Ascending aorta (tissue), 2 donors: ENCODE measurements around the gene SPIRE2. TPM values are rescaled to one million over a fixed set of nuclear protein-coding genes. Genes with fewer than 3 reads are reported as not detected.
"Not testable (repeated sequence)": the region's sequence is repeated elsewhere in the genome, so short reads cannot be mapped to it uniquely, and the experiment has no call there.

Source experiments
- DNase-seq, 2 donors: peaks; one replicate each; pipeline ENCODE4 v3.0.0-alpha.2; 2019; ENCODE audit warnings: low spot score in 2 of 2
- H3K27ac ChIP-seq, 2 donors: fragments of 200-600 bp; sonication (generic); one replicate each; pipeline ENCODE4 v1.5.1; 2016 to 2017; ENCODE audit warnings: mild to moderate bottlenecking in 1 of 2
- H3K27me3 ChIP-seq: fragments of 200-600 bp; sonication (generic); one replicate; pipeline ENCODE4 v1.5.1; 2017
- H3K36me3 ChIP-seq, 2 donors: fragments of 200-600 bp; sonication (generic); one replicate each; pipeline ENCODE4 v1.5.1; 2016
- H3K4me1 ChIP-seq, 2 donors: fragments of 200-600 bp; sonication (generic); one replicate each; pipeline ENCODE4 v1.5.1; 2016 to 2017; ENCODE audit warnings: mild to moderate bottlenecking in 1 of 2
- H3K4me3 ChIP-seq, 2 donors: fragments of 200-600 bp; sonication (generic); one replicate each; pipeline ENCODE4 v1.5.1; 2016 to 2017; ENCODE audit warnings: mild to moderate bottlenecking in 1 of 2
- H3K9me3 ChIP-seq, 2 donors: fragments of 200-600 bp; sonication (generic); one replicate each; pipeline ENCODE4 v1.5.1; 2016
- intact Hi-C: fragments of 100-400 bp; cut with DNase I; formaldehyde crosslinking; loops from one replicate; pipeline ENCODE4 v1.15.1; 2023
- total RNA-seq: library from RNA; depleted of rRNA; stranded (reverse); fragments of >200 nt; gene quantifications from one replicate; pipeline ENCODE4 v1.1.0, GENCODE V29; 2016
- TF ChIP-seq, protein P1 (sequence below), 3 experiments: fragments of 200-600 bp in 2 of 3; fragments of 450-650 bp in 1 of 3; sonication (generic) in 2 of 3; IDR thresholded peaks; one replicate each; pipeline ENCODE4 v1.5.1; 2016 to 2019; ENCODE audit warnings: antibody characterized with exemption in 3 of 3, mild to moderate bottlenecking in 1 of 3, moderate library complexity in 1 of 3

Gene SPIRE2
- total RNA-seq, 1 donor from 2014 or later = not detected

DNA sequence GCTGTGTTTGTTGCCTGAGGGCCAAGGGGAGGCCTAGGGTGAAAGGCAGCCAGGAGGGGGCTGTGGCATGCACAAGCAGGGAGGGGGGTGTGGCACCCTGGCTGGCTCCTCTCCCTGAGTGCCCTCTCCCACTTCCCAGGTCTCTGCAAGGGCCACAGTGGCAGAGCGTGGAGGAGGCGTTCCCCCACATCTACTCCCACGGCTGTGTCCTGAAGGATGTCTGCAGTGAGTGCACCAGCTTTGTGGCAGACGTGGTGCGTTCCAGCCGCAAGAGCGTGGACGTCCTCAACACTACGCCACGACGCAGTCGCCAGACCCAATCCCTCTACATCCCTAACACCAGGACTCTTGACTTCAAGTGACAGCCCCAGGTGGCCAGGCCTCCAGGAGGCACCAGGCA, 41.6 kb downstream of the SPIRE2 start:
- TF ChIP-seq, protein P1, sequence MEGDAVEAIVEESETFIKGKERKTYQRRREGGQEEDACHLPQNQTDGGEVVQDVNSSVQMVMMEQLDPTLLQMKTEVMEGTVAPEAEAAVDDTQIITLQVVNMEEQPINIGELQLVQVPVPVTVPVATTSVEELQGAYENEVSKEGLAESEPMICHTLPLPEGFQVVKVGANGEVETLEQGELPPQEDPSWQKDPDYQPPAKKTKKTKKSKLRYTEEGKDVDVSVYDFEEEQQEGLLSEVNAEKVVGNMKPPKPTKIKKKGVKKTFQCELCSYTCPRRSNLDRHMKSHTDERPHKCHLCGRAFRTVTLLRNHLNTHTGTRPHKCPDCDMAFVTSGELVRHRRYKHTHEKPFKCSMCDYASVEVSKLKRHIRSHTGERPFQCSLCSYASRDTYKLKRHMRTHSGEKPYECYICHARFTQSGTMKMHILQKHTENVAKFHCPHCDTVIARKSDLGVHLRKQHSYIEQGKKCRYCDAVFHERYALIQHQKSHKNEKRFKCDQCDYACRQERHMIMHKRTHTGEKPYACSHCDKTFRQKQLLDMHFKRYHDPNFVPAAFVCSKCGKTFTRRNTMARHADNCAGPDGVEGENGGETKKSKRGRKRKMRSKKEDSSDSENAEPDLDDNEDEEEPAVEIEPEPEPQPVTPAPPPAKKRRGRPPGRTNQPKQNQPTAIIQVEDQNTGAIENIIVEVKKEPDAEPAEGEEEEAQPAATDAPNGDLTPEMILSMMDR (IDR thresholded peaks at IDR 0.05) = no peak
- intact Hi-C loops = loop anchor here (5.0 kb wide), 2 partner anchors 152 to 378 kb away; partner anchors contain the start of gene ANKRD11
- no peak for DNase-seq
- peaks cover 2 to 3% of the 10 kb centered on the region in 2 donors for H3K36me3 ChIP-seq
- no peaks in the 10 kb centered on the region for H3K27me3 ChIP-seq
- H3K4me1 ChIP-seq = peaks cover 0 to 9% of the 10 kb centered on the region in 2 donors
- no peak overlapping the region for H3K27ac ChIP-seq
- H3K4me3 ChIP-seq = no peak overlapping the region
- peaks cover 0 to 9% of the 10 kb centered on the region in 2 donors for H3K9me3 ChIP-seq

DNA sequence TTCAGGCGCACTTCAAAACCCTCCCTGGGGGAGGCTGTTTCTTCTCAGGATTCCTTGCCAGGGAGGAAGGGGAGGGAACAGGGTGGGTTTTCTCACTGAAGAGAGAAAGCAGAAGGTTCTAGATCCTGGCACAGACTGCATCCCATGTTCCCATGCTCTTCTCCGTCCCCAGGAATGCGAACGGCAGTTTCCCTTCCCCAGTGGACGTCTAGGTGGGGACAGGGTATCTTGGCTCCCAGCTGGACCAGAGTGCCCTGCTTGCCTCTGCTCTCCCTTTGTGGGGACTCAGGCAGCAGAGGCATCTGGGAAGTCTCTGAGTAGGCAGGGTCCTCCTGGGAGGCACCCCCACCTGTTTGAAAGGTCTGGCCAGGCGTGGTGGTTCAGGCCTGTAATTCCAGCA, 42.2 kb downstream of the SPIRE2 start:
- peaks cover 0 to 9% of the 10 kb centered on the region in 2 donors for H3K9me3 ChIP-seq
- H3K4me1 ChIP-seq = peaks cover 0 to 9% of the 10 kb centered on the region in 2 donors
- H3K27me3 ChIP-seq = no peaks in the 10 kb centered on the region
- no peak overlapping the region for H3K27ac ChIP-seq
- TF ChIP-seq, protein P1 (IDR thresholded peaks at IDR 0.05) = no peak
- H3K36me3 ChIP-seq = peaks cover 6% of the 10 kb centered on the region in 2 donors
- no peak overlapping the region for H3K4me3 ChIP-seq
- intact Hi-C loops = loop anchor here (5.0 kb wide), 2 partner anchors 152 to 378 kb away; partner anchors contain the start of gene ANKRD11
- no peak for DNase-seq

- Histone ChIP-seq H3K27ac (no peak overlapping the region), H3K27me3 (no peaks in the 10 kb centered on the region), H3K4me3 (no peak overlapping the region), H3K36me3 (peaks cover 6% of the 10 kb centered on the region in 2 donors), H3K9me3 (peaks cover 0 to 9% of the 10 kb centered on the region in 2 donors), H3K4me1 (peaks cover 0 to 9% of the 10 kb centered on the region in 2 donors)
- DNase-seq = no peak
- TF ChIP-seq, protein P1 (IDR thresholded peaks at IDR 0.05) = no peak
- intact Hi-C loops = loop anchor here (2.0 to 5.0 kb wide), 5 partner anchors 55 to 380 kb away; partner anchors contain the start of genes ANKRD11, FANCA, SPATA2L and VPS9D1
Observed at GRCh38 chr16:89871895-89872294, 43.6 kb downstream of the SPIRE2 start.

DNA sequence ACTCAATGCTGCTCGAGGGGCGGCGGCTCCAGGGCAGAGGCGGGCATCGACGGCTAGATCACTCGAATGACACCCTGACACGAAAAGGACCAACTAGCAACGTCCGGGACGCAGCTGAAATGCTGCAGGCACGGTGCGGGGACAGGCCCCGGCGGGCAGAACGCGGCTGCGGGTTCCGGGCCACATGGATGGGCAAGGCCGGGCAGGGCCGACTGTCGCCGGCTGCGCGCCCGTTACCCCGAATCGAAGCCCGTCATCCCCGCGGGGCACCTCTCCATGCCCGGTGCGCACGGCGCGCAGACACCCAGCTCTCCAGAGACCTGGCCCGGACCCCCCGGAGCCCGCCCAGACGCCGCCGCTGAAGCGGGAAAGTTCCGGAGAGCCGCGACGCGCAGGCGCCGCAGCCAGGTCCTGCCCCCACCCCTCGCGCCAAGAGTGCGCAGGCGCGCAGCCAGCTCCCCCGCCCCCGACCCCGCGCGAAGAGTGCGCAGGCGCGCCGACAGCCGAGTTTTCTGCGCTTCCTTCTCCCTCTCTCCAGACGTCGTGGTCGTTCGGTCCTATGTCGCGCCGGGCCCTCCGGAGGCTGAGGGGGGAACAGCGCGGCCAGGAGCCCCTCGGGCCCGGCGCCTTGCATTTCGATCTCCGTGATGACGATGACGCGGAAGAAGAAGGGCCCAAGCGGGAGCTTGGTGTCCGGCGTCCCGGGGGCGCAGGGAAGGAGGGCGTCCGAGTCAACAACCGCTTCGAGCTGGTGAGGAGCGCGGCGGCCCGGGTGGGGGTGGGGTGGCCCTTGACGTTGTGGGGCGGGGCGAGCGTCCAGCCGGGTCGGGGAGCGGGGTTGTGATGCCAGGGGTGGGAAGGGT, 45.1 kb downstream of the SPIRE2 start, which contains the start of gene TCF25:
Gene TCF25, plus strand, starts transcription at position 484 of the 863 bp plus-strand sequence. Its CDS starts 76 bp downstream, at position 560.
- Histone ChIP-seq H3K27me3 (no peaks in the 10 kb centered on the region), H3K36me3 (peaks cover 9 to 13% of the 10 kb centered on the region in 2 donors), H3K27ac (peak within 1 kb of the TSS; percentile 98 to 100), H3K4me1 (peaks cover 0 to 9% of the 10 kb centered on the region in 2 donors), H3K9me3 (no peaks in the 10 kb centered on the region), H3K4me3 (peak within 1 kb of the TSS; percentile 70 to 87)
- TF ChIP-seq, protein P1 (IDR thresholded peaks at IDR 0.05) = no peak
- DNase-seq = peak in 1 of 2 donors; percentile 82
- intact Hi-C loops = loop anchor here (1.0 to 5.0 kb wide), 6 partner anchors 57 to 381 kb away; partner anchors contain the start of genes ANKRD11, CHMP1A, FANCA and SPATA2L

- DNase-seq = peak; percentile 74 to 97
- Histone ChIP-seq H3K4me3 (peak overlapping the region; percentile 70 to 87), H3K36me3 (peaks cover 16 to 21% of the 10 kb centered on the region in 2 donors), H3K27ac (peak overlapping the region; percentile 98 to 100), H3K27me3 (no peaks in the 10 kb centered on the region), H3K9me3 (no peaks in the 10 kb centered on the region), H3K4me1 (peaks cover 0 to 9% of the 10 kb centered on the region in 2 donors)
- intact Hi-C loops = loop anchor here (1.0 to 5.0 kb wide), 8 partner anchors 49 to 382 kb away; partner anchors contain the start of genes ANKRD11, CHMP1A, FANCA and SPATA2L
- TF ChIP-seq, protein P1 (IDR thresholded peaks at IDR 0.05) = no peak
Observed at GRCh38 chr16:89873972-89874689, 45.9 kb downstream of the SPIRE2 start.

DNA sequence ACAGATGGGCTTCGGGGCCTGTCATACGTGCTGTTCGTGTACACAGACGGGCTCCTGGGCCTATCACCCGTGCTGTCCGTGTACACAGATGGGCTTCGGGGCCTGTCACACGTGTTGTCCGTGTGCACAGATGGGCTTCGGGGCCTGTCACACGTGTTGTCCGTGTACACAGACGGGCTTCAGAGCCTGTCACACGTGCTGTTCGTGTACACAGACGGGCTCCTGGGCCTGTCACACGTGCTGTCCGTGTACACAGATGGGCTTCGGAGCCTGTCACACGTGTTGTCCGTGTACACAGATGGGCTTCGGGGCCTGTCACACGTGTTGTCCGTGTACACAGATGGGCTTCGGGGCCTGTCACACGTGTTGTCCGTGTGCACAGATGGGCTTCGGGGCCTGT, 50.8 kb downstream of the SPIRE2 start:
- H3K4me1 ChIP-seq, H3K9me3 ChIP-seq, intact Hi-C loops, H3K27ac ChIP-seq, H3K4me3 ChIP-seq, DNase-seq, H3K27me3 ChIP-seq: not testable (repeated sequence)
- H3K36me3 ChIP-seq = peaks cover 58 to 65% of the 10 kb centered on the region in 2 donors
